GM18907 (cell line): Measurements from ENCODE around the gene ISM2.
A peak's percentile ranks its signal among the peaks of the same experiment; 100 is the strongest.
"Not testable (repeated sequence)": the region's sequence is repeated elsewhere in the genome, so short reads cannot be mapped to it uniquely, and the experiment has no call there.

Experiments
- ATAC-seq: cut with Tn5 transposase; IDR thresholded peaks from one replicate; pipeline ENCODE4 v1.9.1; 2021; ENCODE audit warnings: mild to moderate bottlenecking, moderate library complexity; ENCODE audit not compliant: unreplicated experiment

ISM2 gene

GRCh38 chr14:77498120-77498979, at the start of gene ISM2:
Gene ISM2, minus strand, starts transcription at chr14:77498816. Its CDS starts 23 bp downstream, at chr14:77498793.
- ATAC-seq, result peak; percentile 65

GRCh38 chr14:77547512-77548180, 49.0 kb upstream of the ISM2 start:
- no peak for ATAC-seq

- ATAC-seq, result not testable (repeated sequence)
Measured at GRCh38 chr14:77545171-77545570, 46.6 kb upstream of the ISM2 start.

GRCh38 chr14:77544571-77544970, 46.0 kb upstream of the ISM2 start:
- ATAC-seq, result no peak

GRCh38 chr14:77543637-77544334, 45.2 kb upstream of the ISM2 start:
- no peak for ATAC-seq

- ATAC-seq, result no peak
Measured at GRCh38 chr14:77543240-77543551, 44.6 kb upstream of the ISM2 start.

- ATAC-seq, result no peak
Measured at GRCh38 chr14:77542421-77543239, 44.0 kb upstream of the ISM2 start.

- ATAC-seq, result peak; percentile 75
Measured at GRCh38 chr14:77541905-77542304, 43.3 kb upstream of the ISM2 start.

- ATAC-seq, result not testable (repeated sequence)
Measured at GRCh38 chr14:77536951-77537350, 38.3 kb upstream of the ISM2 start.

GRCh38 chr14:77531071-77531470, 32.5 kb upstream of the ISM2 start:
- ATAC-seq, result no peak

- ATAC-seq, result no peak
Measured at GRCh38 chr14:77529963-77530362, 31.3 kb upstream of the ISM2 start.

- no peak for ATAC-seq
Measured at GRCh38 chr14:77529213-77529612, 30.6 kb upstream of the ISM2 start.

- ATAC-seq, result not testable (repeated sequence)
Measured at GRCh38 chr14:77528701-77529100, 30.1 kb upstream of the ISM2 start.

GRCh38 chr14:77526266-77526665, 27.6 kb upstream of the ISM2 start:
- ATAC-seq, result no peak

GRCh38 chr14:77524536-77524935, 25.9 kb upstream of the ISM2 start:
- no peak for ATAC-seq

GRCh38 chr14:77523109-77523508, 24.5 kb upstream of the ISM2 start:
- ATAC-seq, result no peak

- no peak for ATAC-seq
Measured at GRCh38 chr14:77520555-77520954, 21.9 kb upstream of the ISM2 start.

GRCh38 chr14:77516126-77516525, 17.5 kb upstream of the ISM2 start:
- ATAC-seq, result no peak

GRCh38 chr14:77511486-77512162, 13.0 kb upstream of the ISM2 start:
- no peak for ATAC-seq

GRCh38 chr14:77509366-77509765, 10.8 kb upstream of the ISM2 start:
- ATAC-seq, result no peak
